Measurements from ENCODE around the gene TMEM255A. TPM values are rescaled to one million over a fixed set of nuclear protein-coding genes. Genes with fewer than 3 reads are reported as not detected.

TMEM255A gene
- total RNA-seq, 1 experiment from 2014 or later, result 0.31 TPM

DNA sequence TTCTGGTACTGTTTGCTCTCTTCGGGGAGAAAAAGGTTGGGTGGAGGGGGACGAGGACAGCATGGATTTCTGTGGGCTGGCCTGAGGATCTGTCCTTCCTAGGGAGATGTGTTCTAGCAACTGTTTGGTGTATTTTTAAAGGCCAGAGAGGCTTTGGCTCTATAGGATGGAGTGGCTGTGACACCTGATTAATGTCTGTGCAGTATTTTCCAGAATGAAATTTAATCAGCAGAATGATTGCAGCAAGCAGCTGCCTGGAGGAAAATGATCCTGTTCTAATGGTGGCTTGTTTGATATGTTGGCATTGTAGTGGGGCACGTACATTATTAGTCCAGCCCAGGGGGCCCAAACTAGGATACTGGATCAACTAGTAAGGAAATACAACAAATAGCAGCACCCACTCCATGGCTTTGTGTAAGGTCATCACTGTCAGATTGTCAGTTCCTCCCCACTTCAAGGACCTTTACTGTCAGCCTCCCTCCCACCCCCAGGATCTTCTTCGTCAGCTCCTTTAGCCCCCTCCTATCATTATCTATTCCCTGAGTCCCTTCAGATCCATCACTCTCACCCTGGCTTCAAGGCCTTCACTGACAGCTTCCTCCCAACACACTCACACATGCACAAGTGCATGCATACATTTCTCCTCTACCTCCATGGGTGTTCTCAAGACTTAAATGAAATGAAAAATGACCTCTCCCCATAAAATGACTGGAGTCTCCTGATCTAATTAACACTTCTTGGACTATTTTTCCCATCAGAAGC lies 10.4 kb upstream of the TMEM255A start:
- Histone ChIP-seq H3K27me3 (ENCODE audit: control insufficient read depth, insufficient read depth, low read length) (peaks cover 12% of the 10 kb centered on the region), H3K4me3 (ENCODE audit: low read depth in 2 of 2, low read length in 2 of 2) (no peak overlapping the region), H3K27ac (ENCODE audit: low read length) (no peak overlapping the region), H3K4me1 (ENCODE audit: control insufficient read depth, insufficient read depth, low read length) (no peaks in the 10 kb centered on the region), H3K9me3 (ENCODE audit: control insufficient read depth, insufficient read depth, low read depth, low read length) (no peaks in the 10 kb centered on the region), H3K36me3 (ENCODE audit: control insufficient read depth, insufficient read depth, low read length) (no peaks in the 10 kb centered on the region)
- ChIA-PET POLR2A (no interaction called here), CTCF (no interaction called here)
- intact Hi-C loops (cut with micrococcal nuclease; ENCODE audit: unreplicated experiment), result no loop called here
- BruUV-seq (replicated peaks), result no TSS peak
- TF ChIP-seq CTCF (IDR thresholded peaks at IDR 0.05), result no peak
- TF ChIP-seq SIN3A (IDR thresholded peaks at IDR 0.05; ENCODE audit: borderline replicate concordance, insufficient read depth, low read depth, low read length), result no peak
- TF ChIP-seq POLR2AphosphoS5 (IDR thresholded peaks at IDR 0.05; ENCODE audit: low read depth, low read length), result no peak
- TF ChIP-seq TCF7L2 (IDR thresholded peaks at IDR 0.05; ENCODE audit: low read depth, low read length), result no peak
- no peak for TF ChIP-seq REST (IDR thresholded peaks at IDR 0.05; ENCODE audit: insufficient read depth in 1 of 2, low read depth in 2 of 2, low read length in 1 of 2)
- no peak for DNase-seq (ENCODE audit: low read depth, low spot score)
- no peak for ATAC-seq
- in situ Hi-C loops (cut with HindIII; ENCODE audit: low pct_unique_long_range_greater_than_20kb, low sequenced_read_pairs), result no loop called here

- ChIA-PET POLR2A (no interaction called here), CTCF (no interaction called here)
- BruUV-seq (replicated peaks), result no TSS peak
- Histone ChIP-seq H3K27me3 (ENCODE audit: control insufficient read depth, insufficient read depth, low read length) (peaks cover 24% of the 10 kb centered on the region), H3K4me1 (ENCODE audit: control insufficient read depth, insufficient read depth, low read length) (no peaks in the 10 kb centered on the region), H3K9me3 (ENCODE audit: control insufficient read depth, insufficient read depth, low read depth, low read length) (no peaks in the 10 kb centered on the region), H3K4me3 (ENCODE audit: low read depth in 2 of 2, low read length in 2 of 2) (no peak overlapping the region), H3K27ac (ENCODE audit: low read length) (no peak overlapping the region), H3K36me3 (ENCODE audit: control insufficient read depth, insufficient read depth, low read length) (no peaks in the 10 kb centered on the region)
- DNase-seq (ENCODE audit: low read depth, low spot score), result no peak
- no peak for ATAC-seq
- in situ Hi-C loops (cut with HindIII; ENCODE audit: low pct_unique_long_range_greater_than_20kb, low sequenced_read_pairs), result no loop called here
- TF ChIP-seq TCF7L2 (IDR thresholded peaks at IDR 0.05; ENCODE audit: low read depth, low read length) (no peak), SIN3A (IDR thresholded peaks at IDR 0.05; ENCODE audit: borderline replicate concordance, insufficient read depth, low read depth, low read length) (no peak), CTCF (IDR thresholded peaks at IDR 0.05) (no peak), POLR2AphosphoS5 (IDR thresholded peaks at IDR 0.05; ENCODE audit: low read depth, low read length) (no peak), REST (IDR thresholded peaks at IDR 0.05; ENCODE audit: insufficient read depth in 1 of 2, low read depth in 2 of 2, low read length in 1 of 2) (no peak)
- intact Hi-C loops (cut with micrococcal nuclease; ENCODE audit: unreplicated experiment), result loop anchor here (10.0 kb wide), 1 partner anchor 136 kb away; no protein-coding TSS in a partner anchor
Measured at GRCh38 chrX:120318411-120318810, 7.2 kb upstream of the TMEM255A start.

All from Panc1 (cell line).